GM19043 (cell line): ENCODE measurements around the gene CCDC141.
"Not testable (repeated sequence)": the region's sequence is repeated elsewhere in the genome, so short reads cannot be mapped to it uniquely, and the experiment has no call there.

ENCODE experiments used
- ATAC-seq: cut with Tn5 transposase; IDR thresholded peaks from one replicate; pipeline ENCODE4 v1.9.1; 2021; ENCODE audit warnings: low read depth; ENCODE audit not compliant: unreplicated experiment

The CCDC141 gene

DNA sequence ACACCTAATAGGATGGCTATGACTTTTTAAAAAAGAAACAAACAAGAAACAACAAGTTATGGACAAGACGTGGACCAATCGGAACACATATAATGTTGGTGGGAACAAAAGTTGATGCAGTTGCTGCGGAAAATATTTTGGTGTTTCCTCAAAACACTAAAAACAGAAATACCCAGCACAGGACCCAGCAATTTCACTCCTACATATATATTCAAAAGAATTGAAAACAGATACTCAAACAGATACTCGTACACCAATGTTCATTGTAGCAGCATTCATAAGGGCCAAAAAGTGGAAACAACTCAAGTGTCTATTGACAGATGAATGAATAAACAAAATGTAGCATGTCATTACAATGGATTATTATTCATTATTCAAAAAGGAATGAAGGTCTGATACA, 12.1 kb downstream of the CCDC141 start:
- ATAC-seq = no peak

DNA sequence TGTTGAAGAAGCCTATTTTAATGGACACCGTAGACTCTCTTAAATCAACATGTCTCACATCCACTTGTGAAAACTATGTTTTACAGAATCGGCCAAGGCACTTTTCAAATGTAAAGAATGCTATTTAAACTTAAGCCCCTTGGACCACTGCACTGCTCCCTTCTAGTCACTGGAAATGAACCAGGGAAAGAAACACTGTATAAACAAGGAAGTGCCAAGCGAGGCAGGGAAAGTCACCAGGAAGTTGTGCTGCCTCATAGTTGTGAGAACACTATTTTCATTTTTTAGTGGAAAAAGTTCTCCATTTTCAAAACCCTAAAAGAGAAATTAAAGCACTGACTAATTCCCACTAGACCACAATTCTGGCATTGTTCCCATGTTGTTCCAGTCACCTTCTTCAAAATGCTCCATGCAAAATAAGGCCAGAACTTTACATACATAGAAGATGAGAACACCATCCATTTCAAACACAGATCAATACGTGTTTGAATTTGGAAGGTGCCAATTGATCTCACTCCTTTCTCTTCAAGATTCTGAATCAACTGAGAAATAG, 13.5 kb downstream of the CCDC141 start:
- ATAC-seq = no peak

DNA sequence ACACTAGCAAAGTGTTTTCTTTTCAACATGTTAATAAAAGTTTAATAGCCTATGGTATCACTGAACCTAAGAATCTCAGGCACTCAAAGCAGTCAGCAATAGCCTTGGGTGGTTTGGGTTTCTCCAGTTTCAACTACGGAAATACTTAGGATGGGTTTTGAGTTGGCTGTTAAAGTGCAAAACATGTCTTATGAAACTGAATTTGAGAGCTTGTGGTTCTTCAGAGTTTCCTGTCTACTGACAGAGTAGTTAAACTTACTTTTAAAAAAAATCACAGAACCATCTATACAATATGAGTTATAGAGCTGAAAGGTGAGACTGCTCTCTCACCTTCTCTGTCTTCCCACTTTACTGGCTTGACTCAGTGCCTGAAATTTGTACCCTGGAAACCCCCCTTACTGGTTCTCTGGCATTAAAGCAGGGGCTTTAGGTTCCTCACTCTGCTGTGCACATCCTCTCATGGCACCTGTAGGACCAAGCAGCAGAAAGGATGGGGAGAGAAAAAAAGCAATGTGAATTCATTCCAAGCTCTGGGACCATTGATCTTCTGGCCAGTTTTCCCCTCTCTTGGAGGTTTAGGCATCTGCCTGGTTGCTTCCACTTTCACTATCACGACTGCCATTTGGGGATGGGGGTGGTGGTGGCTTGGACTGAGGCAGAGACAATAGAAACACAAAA, 18.1 kb downstream of the CCDC141 start:
- ATAC-seq = peak; percentile 95

GRCh38 chr2:179024445-179024844, 25.5 kb downstream of the CCDC141 start:
- no peak for ATAC-seq

- no peak for ATAC-seq
Measured at GRCh38 chr2:179022685-179023084, 27.3 kb downstream of the CCDC141 start.

- peak; percentile 64 for ATAC-seq
Measured at GRCh38 chr2:179021258-179021657, 28.7 kb downstream of the CCDC141 start.

- ATAC-seq = peak; percentile 57
Measured at GRCh38 chr2:179020156-179020750, 29.7 kb downstream of the CCDC141 start.

GRCh38 chr2:179019260-179019659, 30.7 kb downstream of the CCDC141 start:
- no peak for ATAC-seq

- no peak for ATAC-seq
Measured at GRCh38 chr2:179017773-179018357, 32.1 kb downstream of the CCDC141 start.

DNA sequence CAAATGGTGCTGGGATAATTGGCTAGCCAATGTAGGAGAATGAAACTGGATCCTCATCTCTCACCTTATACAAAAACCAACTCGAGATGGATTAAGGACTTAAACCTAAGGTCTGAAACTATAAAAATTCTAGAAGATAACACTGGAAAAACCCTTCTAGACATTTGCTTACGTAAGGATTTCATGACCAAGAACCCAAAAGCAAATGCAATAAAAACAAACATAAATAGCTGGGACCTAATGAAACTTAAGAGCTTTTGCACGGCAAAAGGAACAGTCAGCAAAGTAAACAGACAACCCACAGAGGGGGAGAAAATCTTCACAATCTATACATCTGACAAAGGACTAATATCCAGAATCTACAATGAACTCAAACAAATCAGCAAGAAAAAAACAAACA, 35.7 kb downstream of the CCDC141 start:
- ATAC-seq = not testable (repeated sequence)

DNA sequence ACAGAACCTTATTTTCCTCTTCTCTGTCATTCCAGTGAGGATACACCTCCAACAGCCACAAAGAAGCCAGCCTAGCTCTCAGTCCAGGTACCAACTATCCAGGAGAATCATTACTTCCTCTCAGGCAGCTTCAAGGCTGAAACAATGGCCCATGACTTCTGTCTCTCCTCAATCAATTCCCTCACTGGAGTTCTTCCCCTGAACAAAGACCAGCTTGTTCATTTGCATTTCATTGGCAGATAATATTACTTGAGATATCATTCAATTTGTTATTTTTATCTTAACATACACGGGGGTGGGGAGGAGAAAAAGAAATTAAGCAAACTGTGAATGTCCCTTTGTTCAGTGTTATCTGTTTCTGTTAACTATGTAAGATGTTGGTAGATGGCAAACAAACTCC, 44.0 kb downstream of the CCDC141 start:
- no peak for ATAC-seq

GRCh38 chr2:178999476-178999875, 50.5 kb downstream of the CCDC141 start:
- no peak for ATAC-seq

DNA sequence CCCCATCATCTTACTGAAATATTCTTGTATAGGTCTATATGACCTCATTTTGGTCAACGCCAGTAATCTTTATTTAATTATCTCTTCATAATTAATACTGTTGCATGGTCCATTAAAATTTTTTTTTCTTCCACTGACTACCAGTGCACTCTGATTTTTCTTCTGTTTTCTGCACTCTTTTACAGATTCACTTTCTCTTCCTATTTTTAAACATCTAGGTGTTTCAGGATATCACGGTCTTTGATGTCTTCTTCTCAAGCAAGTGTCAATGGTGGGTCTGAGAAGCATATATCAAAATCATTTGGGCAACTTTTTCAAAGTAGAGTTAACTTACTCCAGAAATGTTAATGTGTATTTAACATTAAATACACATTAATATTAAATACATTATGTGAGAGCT, 51.4 kb downstream of the CCDC141 start:
- ATAC-seq = no peak

GRCh38 chr2:178997477-178997876, 52.5 kb downstream of the CCDC141 start:
- ATAC-seq = no peak

DNA sequence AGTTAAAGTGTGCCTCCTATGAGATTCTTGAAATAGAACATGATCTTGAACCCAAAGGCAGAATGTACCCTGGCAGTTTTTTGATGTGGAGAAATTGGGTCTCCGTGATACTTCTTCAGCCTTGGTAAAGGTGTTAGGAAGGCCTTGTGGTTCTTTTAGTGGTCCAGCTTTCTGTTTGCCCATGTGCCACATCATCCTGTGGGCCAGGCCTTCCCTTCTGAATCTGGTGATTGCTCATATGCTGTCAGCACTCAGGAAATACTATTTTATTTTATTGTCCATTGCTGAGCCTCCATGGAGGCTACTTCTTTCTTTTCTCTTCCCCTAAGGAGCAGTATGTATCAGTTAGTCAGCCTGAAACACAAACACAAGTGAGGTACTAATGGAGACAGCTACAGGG, 52.9 kb downstream of the CCDC141 start:
- no peak for ATAC-seq

DNA sequence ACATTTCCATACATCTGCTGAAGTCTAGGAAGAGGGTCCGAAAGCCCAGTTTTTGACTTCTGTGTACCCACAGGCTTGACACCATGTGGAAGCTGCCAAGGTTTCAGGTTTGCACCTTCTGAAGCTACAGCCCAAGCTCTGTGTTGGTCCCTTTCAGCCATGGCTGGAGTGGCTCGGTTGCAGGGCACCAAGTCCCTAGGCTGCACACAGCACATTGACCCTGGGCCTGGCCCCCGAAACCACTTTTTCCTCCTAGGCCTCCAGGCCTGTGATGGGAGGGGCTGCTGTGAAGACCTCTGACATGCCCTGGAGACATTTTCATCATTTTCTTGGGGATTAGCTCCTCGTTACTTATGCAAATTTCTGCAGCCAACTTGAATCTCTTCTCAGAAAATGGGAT, 55.7 kb downstream of the CCDC141 start:
- ATAC-seq = no peak

GRCh38 chr2:178993788-178994187, 56.1 kb downstream of the CCDC141 start:
- ATAC-seq = no peak

DNA sequence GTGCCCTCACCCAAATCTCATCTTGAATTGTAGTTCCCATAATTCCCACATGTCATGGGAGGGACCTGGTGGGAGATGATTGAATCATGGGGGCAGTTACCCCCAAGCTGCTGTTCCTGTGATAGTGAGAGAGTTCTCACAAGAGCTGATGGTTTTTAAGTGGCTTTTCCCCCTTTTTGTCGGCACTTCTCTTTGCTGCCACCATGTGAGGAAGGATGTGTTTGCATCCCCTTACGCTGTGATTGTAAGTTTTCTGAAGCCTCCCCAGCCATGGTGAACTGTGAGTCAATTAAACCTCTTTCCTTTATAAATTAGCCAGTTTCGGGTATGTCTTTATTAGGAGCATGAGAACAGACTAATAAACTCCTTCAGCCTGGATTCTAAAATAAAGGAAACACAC, 57.2 kb downstream of the CCDC141 start:
- not testable (repeated sequence) for ATAC-seq

DNA sequence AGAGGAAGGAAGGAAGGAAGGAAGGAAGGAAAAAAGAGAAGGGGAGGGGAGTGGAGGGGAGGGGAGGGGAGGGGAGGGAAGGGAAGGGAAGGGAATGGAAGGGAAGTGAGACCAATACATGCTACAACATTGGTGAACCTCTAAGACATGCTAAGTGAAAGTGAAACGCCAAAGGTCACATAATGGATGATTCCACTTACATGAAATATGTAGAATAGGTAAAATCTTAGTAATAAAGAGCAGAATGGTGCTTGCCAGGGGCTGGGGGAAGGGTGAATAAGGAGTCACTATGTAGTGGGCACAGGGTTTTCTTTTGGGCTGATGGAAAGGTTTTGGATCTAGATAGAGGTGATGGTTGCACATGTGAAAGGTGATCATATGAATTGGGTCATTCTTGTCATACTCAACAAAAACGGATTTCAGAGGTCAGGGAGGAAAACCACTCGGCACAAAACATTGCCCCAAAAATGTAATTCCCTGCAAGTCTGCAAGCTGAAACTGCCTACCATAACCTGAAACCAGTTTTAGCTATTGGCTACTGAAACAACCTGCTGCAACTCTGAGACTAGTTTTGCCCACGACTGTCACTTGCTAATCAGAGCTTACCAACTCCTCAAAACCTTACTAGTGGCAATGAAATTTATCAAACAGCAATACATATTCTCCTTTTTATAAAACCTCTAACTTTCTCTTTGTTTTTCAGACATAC, 59.2 kb downstream of the CCDC141 start:
- no peak for ATAC-seq

GRCh38 chr2:178989424-178989823, 60.5 kb downstream of the CCDC141 start:
- not testable (repeated sequence) for ATAC-seq

DNA sequence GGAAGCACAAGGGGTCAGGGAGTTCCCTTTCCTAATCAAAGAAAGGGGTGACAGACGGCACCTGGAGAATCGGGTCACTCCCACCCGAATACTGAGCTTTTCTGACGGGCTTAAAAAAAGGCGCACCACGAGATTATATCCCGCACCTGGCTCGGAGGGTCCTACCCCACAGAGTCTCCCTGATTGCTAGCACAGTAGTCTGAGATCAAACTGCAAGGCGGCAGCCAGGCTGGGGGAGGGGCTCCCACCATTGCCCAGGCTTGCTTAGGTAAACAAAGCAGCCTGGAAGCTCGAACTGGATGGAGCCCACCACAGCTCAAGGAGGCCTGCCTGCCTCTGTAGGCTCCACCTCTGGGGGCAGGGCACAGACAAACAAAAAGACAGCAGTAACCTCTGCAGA, 67.3 kb downstream of the CCDC141 start:
- not testable (repeated sequence) for ATAC-seq
